GM11168 (cell line): ENCODE measurements around the gene ATG5.

Experiments
- in situ Hi-C: fragments of 300-500 bp; cut with MboI; formaldehyde crosslinking; loops from one replicate; pipeline ENCODE4 v1.12.0; 2022; ENCODE audit warnings: low sequenced_read_pairs; ENCODE audit not compliant: unreplicated experiment

Gene ATG5

GRCh38 chr6:106229876-106230445, 95.6 kb downstream of the ATG5 start:
- in situ Hi-C loops, result loop anchor here (25.0 kb wide), 1 partner anchor 493 kb away; no protein-coding TSS in a partner anchor

- in situ Hi-C loops, result loop anchor here (25.0 kb wide), 1 partner anchor 491 kb away; no protein-coding TSS in a partner anchor
These were observed 97.7 kb downstream of the ATG5 start for GRCh38 chr6:106227612-106228507.

GRCh38 chr6:106226676-106227075, 98.9 kb downstream of the ATG5 start:
- in situ Hi-C loops, result loop anchor here (25.0 kb wide), 1 partner anchor 489 kb away; no protein-coding TSS in a partner anchor

GRCh38 chr6:106225581-106225980, 100.0 kb downstream of the ATG5 start:
- in situ Hi-C loops, result loop anchor here (25.0 kb wide), 1 partner anchor 488 kb away; no protein-coding TSS in a partner anchor

- in situ Hi-C loops, result no loop called here
These were observed 102.1 kb downstream of the ATG5 start for GRCh38 chr6:106223300-106223930.

- in situ Hi-C loops, result no loop called here
These were observed 105.1 kb downstream of the ATG5 start for GRCh38 chr6:106220485-106220884.

- in situ Hi-C loops, result no loop called here
These were observed 109.0 kb downstream of the ATG5 start for GRCh38 chr6:106216527-106216926.

- in situ Hi-C loops, result no loop called here
These were observed 110.0 kb downstream of the ATG5 start for GRCh38 chr6:106215608-106216007.

- in situ Hi-C loops, result no loop called here
These were observed 111.0 kb downstream of the ATG5 start for GRCh38 chr6:106214531-106214930.

GRCh38 chr6:106213660-106214289, 111.8 kb downstream of the ATG5 start:
- in situ Hi-C loops, result no loop called here

GRCh38 chr6:106212576-106212975, 113.0 kb downstream of the ATG5 start:
- in situ Hi-C loops, result no loop called here

- in situ Hi-C loops, result no loop called here
These were observed 118.7 kb downstream of the ATG5 start for GRCh38 chr6:106206905-106207304.

GRCh38 chr6:106204961-106205360, 120.6 kb downstream of the ATG5 start:
- in situ Hi-C loops, result no loop called here

- in situ Hi-C loops, result no loop called here
These were observed 125.6 kb downstream of the ATG5 start for GRCh38 chr6:106199998-106200397.

GRCh38 chr6:106199331-106199730, 126.2 kb downstream of the ATG5 start:
- in situ Hi-C loops, result no loop called here

- in situ Hi-C loops, result no loop called here
These were observed 128.1 kb downstream of the ATG5 start for GRCh38 chr6:106197441-106197840.

GRCh38 chr6:106194949-106195921, 130.3 kb downstream of the ATG5 start:
- in situ Hi-C loops, result no loop called here

- in situ Hi-C loops, result no loop called here
These were observed 132.7 kb downstream of the ATG5 start for GRCh38 chr6:106192824-106193223.

- in situ Hi-C loops, result loop anchor here (10.0 kb wide), 1 partner anchor 73 kb away; no protein-coding TSS in a partner anchor
These were observed 137.3 kb downstream of the ATG5 start for GRCh38 chr6:106188104-106188794.
